Temporal lobe (tissue), 2 donors: ENCODE data around the gene RABEPK. TPM values are rescaled to one million over a fixed set of nuclear protein-coding genes. Genes with fewer than 3 reads are reported as not detected.

Experiments used
- small RNA-seq: library from RNA; depleted of rRNA; stranded (forward); fragments of <200 nt; gene quantifications from one replicate; pipeline ENCODE3, GENCODE V24; 2014; ENCODE audit warnings: low replicate concordance
- total RNA-seq: library from RNA; depleted of rRNA; stranded (reverse); fragments of >200 nt; gene quantifications from one replicate; pipeline ENCODE4 v1.2.3, GENCODE V29; 2014

RABEPK gene
- total RNA-seq, 1 donor from 2014 or later = 17.0 TPM

Small RNA genes within 50 kb of the gene (small RNA-seq; reads per million reads assigned to genes)
- gene AL354710.1 = not detected

Other genes starting within 250 kb of the RABEPK start
- gene SCAI, start 57.0 kb upstream of the RABEPK start, total RNA-seq = 54.3 TPM
- 18.7 TPM for gene PPP6C, start 10.7 kb upstream of the RABEPK start, total RNA-seq
- 40.8 TPM for gene HSPA5, start 40.8 kb downstream of the RABEPK start, total RNA-seq
- 59.7 TPM for gene GAPVD1, start 61.3 kb downstream of the RABEPK start, total RNA-seq